Measurements from ENCODE around the gene OTUB2.

OTUB2 gene

DNA sequence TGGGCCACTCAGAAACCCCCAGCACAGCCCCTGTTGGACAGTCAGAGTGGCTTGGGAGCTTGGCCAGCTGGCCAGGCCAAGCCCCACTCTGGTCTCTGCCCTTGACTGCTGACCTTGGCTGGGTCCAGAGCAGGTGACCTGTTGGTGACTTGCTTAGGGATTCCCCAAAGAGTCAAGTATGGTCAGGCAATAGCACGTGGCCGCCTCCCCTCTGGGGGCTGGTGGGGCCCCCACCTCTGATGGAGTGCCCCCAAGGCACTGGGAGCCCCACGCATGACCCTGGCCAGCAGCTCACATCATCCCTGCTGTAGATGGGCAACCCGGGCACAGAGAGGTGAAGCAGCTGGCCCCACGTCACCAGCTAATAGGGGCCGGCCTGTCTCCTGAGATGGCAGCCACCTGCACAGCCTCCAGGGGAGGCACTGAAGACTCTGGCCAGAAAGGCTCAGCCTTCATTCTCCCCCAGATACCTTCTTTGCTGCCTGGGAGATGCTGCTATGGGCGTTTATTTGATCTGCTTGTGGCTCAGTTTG lies 27.2 kb upstream of the OTUB2 start:
- TF ChIP-seq, protein P1, sequence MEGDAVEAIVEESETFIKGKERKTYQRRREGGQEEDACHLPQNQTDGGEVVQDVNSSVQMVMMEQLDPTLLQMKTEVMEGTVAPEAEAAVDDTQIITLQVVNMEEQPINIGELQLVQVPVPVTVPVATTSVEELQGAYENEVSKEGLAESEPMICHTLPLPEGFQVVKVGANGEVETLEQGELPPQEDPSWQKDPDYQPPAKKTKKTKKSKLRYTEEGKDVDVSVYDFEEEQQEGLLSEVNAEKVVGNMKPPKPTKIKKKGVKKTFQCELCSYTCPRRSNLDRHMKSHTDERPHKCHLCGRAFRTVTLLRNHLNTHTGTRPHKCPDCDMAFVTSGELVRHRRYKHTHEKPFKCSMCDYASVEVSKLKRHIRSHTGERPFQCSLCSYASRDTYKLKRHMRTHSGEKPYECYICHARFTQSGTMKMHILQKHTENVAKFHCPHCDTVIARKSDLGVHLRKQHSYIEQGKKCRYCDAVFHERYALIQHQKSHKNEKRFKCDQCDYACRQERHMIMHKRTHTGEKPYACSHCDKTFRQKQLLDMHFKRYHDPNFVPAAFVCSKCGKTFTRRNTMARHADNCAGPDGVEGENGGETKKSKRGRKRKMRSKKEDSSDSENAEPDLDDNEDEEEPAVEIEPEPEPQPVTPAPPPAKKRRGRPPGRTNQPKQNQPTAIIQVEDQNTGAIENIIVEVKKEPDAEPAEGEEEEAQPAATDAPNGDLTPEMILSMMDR (IDR thresholded peaks at IDR 0.05; ENCODE audit: low read length) = no peak
- TF ChIP-seq EZH2 (IDR thresholded peaks at IDR 0.05; ENCODE audit: borderline replicate concordance, low read length) = no peak
- H2AFZ ChIP-seq (ENCODE audit: low read length) = no peak overlapping the region
- H3K9me3 ChIP-seq (ENCODE audit: low read length) = no peaks in the 10 kb centered on the region
- H3F3A ChIP-seq (ENCODE audit: insufficient read depth, low read length) = no peaks in the 10 kb centered on the region
- no peaks in the 10 kb centered on the region for H3K79me2 ChIP-seq (ENCODE audit: insufficient read depth, low read length)
- H4K20me1 ChIP-seq (ENCODE audit: insufficient read depth, low read length) = no peaks in the 10 kb centered on the region
- H3K4me3 ChIP-seq (ENCODE audit: low read depth, low read length, poor library complexity, severe bottlenecking) = no peak overlapping the region
- no peak overlapping the region; the same call in 1 of the 2 replicates for H3K4me2 ChIP-seq (ENCODE audit: low read length)
- no peaks in the 10 kb centered on the region for H3K27me3 ChIP-seq (ENCODE audit: insufficient read depth, low read length)
- no peaks in the 10 kb centered on the region for H3K9me2 ChIP-seq (ENCODE audit: low read depth, low read length)
- H3K9ac ChIP-seq (ENCODE audit: low read length) = peak overlapping the region; percentile 20; the same call in 1 of the 2 replicates
- H3K27ac ChIP-seq (ENCODE audit: low read depth, low read length, poor library complexity, severe bottlenecking) = peak overlapping the region; percentile 42
- peaks cover 32% of the 10 kb centered on the region for H3K4me1 ChIP-seq (ENCODE audit: insufficient read depth, low read length, severe bottlenecking)
- H3K36me3 ChIP-seq (ENCODE audit: insufficient read depth, low read length) = no peaks in the 10 kb centered on the region

DNA sequence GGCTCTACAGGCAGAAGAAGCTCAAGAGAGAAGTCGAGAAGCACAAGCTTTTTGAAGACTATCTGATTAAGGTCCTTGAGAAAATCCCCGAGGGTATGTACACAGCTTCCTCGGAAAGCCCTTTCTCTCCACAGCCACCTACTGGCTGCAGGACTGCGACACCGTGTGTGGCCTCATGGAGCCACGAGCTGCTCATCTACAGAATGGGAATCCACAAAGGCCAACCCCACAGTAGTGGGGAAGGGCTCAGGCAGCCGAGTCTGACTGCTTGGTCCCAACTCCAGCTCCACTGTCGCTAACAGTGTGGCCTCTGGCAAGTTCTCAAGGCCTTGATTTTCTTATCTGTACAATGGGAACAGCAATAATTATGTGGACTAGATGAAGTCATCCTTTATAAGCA lies 26.6 kb upstream of the OTUB2 start:
- Histone ChIP-seq H3K4me3 (ENCODE audit: low read depth, low read length, poor library complexity, severe bottlenecking) (no peak overlapping the region), H3K4me2 (ENCODE audit: low read length) (no peak overlapping the region; the same call in 1 of the 2 replicates), H3K9me2 (ENCODE audit: low read depth, low read length) (no peaks in the 10 kb centered on the region), H3K4me1 (ENCODE audit: insufficient read depth, low read length, severe bottlenecking) (peaks cover 32% of the 10 kb centered on the region), H3F3A (ENCODE audit: insufficient read depth, low read length) (no peaks in the 10 kb centered on the region), H3K27me3 (ENCODE audit: insufficient read depth, low read length) (no peaks in the 10 kb centered on the region), H3K36me3 (ENCODE audit: insufficient read depth, low read length) (no peaks in the 10 kb centered on the region), H3K9ac (ENCODE audit: low read length) (peak overlapping the region; percentile 20; the same call in 1 of the 2 replicates), H3K27ac (ENCODE audit: low read depth, low read length, poor library complexity, severe bottlenecking) (peak overlapping the region; percentile 42), H3K79me2 (ENCODE audit: insufficient read depth, low read length) (no peaks in the 10 kb centered on the region), H2AFZ (ENCODE audit: low read length) (no peak overlapping the region), H3K9me3 (ENCODE audit: low read length) (no peaks in the 10 kb centered on the region), H4K20me1 (ENCODE audit: insufficient read depth, low read length) (no peaks in the 10 kb centered on the region)
- TF ChIP-seq, protein P1 (IDR thresholded peaks at IDR 0.05; ENCODE audit: low read length) = peak; percentile 31; the same call in 1 of the 2 replicates
- TF ChIP-seq EZH2 (IDR thresholded peaks at IDR 0.05; ENCODE audit: borderline replicate concordance, low read length) = no peak

DNA sequence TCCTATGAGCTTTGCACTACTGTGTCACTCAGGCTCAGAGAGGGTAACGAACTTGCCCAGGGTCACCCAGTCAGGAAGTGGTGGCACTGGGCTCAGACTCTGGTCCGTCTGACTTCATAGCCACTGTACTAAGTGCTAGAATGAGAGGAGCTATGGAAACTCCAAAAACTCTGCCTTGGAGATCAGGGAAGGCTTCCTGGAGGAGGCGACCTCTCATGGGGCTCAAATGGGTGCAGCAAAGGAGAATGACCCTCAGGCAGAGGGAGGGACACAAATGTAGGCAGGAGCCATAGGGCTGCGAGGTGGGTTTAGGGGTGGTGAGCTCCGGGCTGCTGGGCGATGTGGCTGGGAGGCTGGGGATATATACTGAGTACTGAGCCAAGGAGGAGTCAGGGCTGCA lies 25.9 kb upstream of the OTUB2 start:
- no peak overlapping the region for H3K9ac ChIP-seq (ENCODE audit: low read length)
- H3K4me1 ChIP-seq (ENCODE audit: insufficient read depth, low read length, severe bottlenecking) = peaks cover 35% of the 10 kb centered on the region
- no peak for TF ChIP-seq EZH2 (IDR thresholded peaks at IDR 0.05; ENCODE audit: borderline replicate concordance, low read length)
- TF ChIP-seq, protein P1 (IDR thresholded peaks at IDR 0.05; ENCODE audit: low read length) = no peak

More for the DNA sequence above, 25.9 kb upstream of the OTUB2 start:
- H3F3A ChIP-seq (ENCODE audit: insufficient read depth, low read length) = no peaks in the 10 kb centered on the region
- H2AFZ ChIP-seq (ENCODE audit: low read length) = no peak overlapping the region
- H4K20me1 ChIP-seq (ENCODE audit: insufficient read depth, low read length) = no peaks in the 10 kb centered on the region
- no peaks in the 10 kb centered on the region for H3K9me3 ChIP-seq (ENCODE audit: low read length)
- H3K9me2 ChIP-seq (ENCODE audit: low read depth, low read length) = no peaks in the 10 kb centered on the region
- no peak overlapping the region for H3K4me3 ChIP-seq (ENCODE audit: low read depth, low read length, poor library complexity, severe bottlenecking)
- H3K27ac ChIP-seq (ENCODE audit: low read depth, low read length, poor library complexity, severe bottlenecking) = no peak overlapping the region
- no peaks in the 10 kb centered on the region for H3K36me3 ChIP-seq (ENCODE audit: insufficient read depth, low read length)
- H3K79me2 ChIP-seq (ENCODE audit: insufficient read depth, low read length) = no peaks in the 10 kb centered on the region
- no peaks in the 10 kb centered on the region for H3K27me3 ChIP-seq (ENCODE audit: insufficient read depth, low read length)
- no peak overlapping the region for H3K4me2 ChIP-seq (ENCODE audit: low read length)
